B cell (primary cell): ENCODE data around the gene CEP128. TPM values are rescaled to one million over a fixed set of nuclear protein-coding genes. Genes with fewer than 3 reads are reported as not detected.

Source experiments
- ATAC-seq: fragments of 200-7000 bp; cut with Tn5 transposase; one replicate; pipeline ENCODE4 v1.10.0; 2021; ENCODE audit warnings: low read depth, mild to moderate bottlenecking, moderate number of reproducible peaks, moderate library complexity
- CTCF ChIA-PET: fragments of 350-600 bp; sonication (Branson Sonifier 250); formaldehyde crosslinking; loops from one replicate; lab custom pipeline; 2021; ENCODE audit warnings: antibody characterized with exemption, inconsistent platforms; lab: Charles Lee
- POLR2A ChIA-PET: fragments of 350-600 bp; sonication (Branson Sonifier 250); formaldehyde crosslinking; loops from one replicate; lab custom pipeline; 2021; ENCODE audit warnings: antibody characterized with exemption; lab: Charles Lee
- DNase-seq: peaks from one replicate; pipeline ENCODE4 v3.0.0; 2013
- H2AFZ ChIP-seq: 2 replicates; pipeline ENCODE4 v1.6.1; 2012; ENCODE audit warnings: mild to moderate bottlenecking, low read depth, low read length; ENCODE audit not compliant: insufficient read depth, poor library complexity, severe bottlenecking
- H3K27ac ChIP-seq, 2 donors: 1 replicate in 1 of 2; 2 replicates in 1 of 2; pipeline ENCODE4 v1.5.1; 2012 to 2013; ENCODE audit warnings: low read length in 2 of 2, mild to moderate bottlenecking in 2 of 2, moderate library complexity in 1 of 2
- H3K27me3 ChIP-seq, 4 experiments: fragments of 200-600 bp in 1 of 4; sonication (generic) in 1 of 4; replicated peaks in 1 of 4; 1 replicate in 2 of 4; 2 replicates in 2 of 4; pipeline versions ENCODE4 v1.6.1 to v1.7.0; 2013 to 2016; ENCODE audit warnings: low read length in 3 of 4, mild to moderate bottlenecking in 2 of 4, mixed read lengths in 1 of 4, moderate library complexity in 1 of 4; ENCODE audit not compliant: insufficient read depth in 4 of 4, control insufficient read depth in 3 of 4; ENCODE audit errors: control extremely low read depth in 1 of 4
- H3K36me3 ChIP-seq, 2 experiments: replicated peaks in 1 of 2; 1 replicate in 1 of 2; 2 replicates in 1 of 2; pipeline versions ENCODE4 v1.6.1 to v1.7.1; 2013; ENCODE audit warnings: low read length in 1 of 2; ENCODE audit not compliant: insufficient read depth in 2 of 2, control insufficient read depth in 1 of 2; ENCODE audit errors: control extremely low read depth in 1 of 2, extremely low read depth in 1 of 2
- H3K4me1 ChIP-seq, 2 donors: fragments of 200-600 bp in 1 of 2; sonication (generic) in 1 of 2; 1 replicate in 1 of 2; 2 replicates in 1 of 2; pipeline versions ENCODE4 v1.5.1 to v1.6.1; 2013 to 2017; ENCODE audit warnings: low read length in 2 of 2; ENCODE audit not compliant: control insufficient read depth in 2 of 2, insufficient read depth in 2 of 2
- H3K4me2 ChIP-seq: replicated peaks from 2 replicates; pipeline ENCODE3; 2012; ENCODE audit warnings: mild to moderate bottlenecking, low read depth, low read length; ENCODE audit not compliant: poor library complexity, severe bottlenecking
- H3K4me3 ChIP-seq, 5 experiments: fragments of 200-600 bp in 1 of 5; sonication (generic) in 1 of 5; 1 replicate in 3 of 5; 2 replicates in 2 of 5; pipeline versions ENCODE4 v1.5.1 to v1.7.0; 2011 to 2016; ENCODE audit warnings: low read length in 4 of 5, mild to moderate bottlenecking in 4 of 5, low read depth in 2 of 5, control low read depth in 1 of 5, moderate library complexity in 1 of 5; ENCODE audit not compliant: insufficient read depth in 1 of 5; ENCODE audit errors: control extremely low read depth in 1 of 5, extremely low read depth in 1 of 5
- H3K79me2 ChIP-seq: fragments of 200-600 bp; sonication (generic); one replicate; pipeline ENCODE4 v1.6.0; 2016; ENCODE audit warnings: low read length; ENCODE audit not compliant: control insufficient read depth, insufficient read depth
- H3K9ac ChIP-seq: fragments of 200-600 bp; sonication (generic); 2 replicates; pipeline ENCODE4 v1.6.1; 2017; ENCODE audit warnings: mild to moderate bottlenecking, low read length, moderate library complexity
- H3K9me3 ChIP-seq, 3 donors: one replicate each; pipeline versions ENCODE4 v1.6.1 to v1.7.1; 2013; ENCODE audit warnings: low read length in 2 of 3; ENCODE audit not compliant: control insufficient read depth in 2 of 3, insufficient read depth in 1 of 3; ENCODE audit errors: control extremely low read depth in 1 of 3
- H4K20me1 ChIP-seq: 2 replicates; pipeline ENCODE4 v1.6.0; 2012; ENCODE audit warnings: mild to moderate bottlenecking, low read length; ENCODE audit not compliant: insufficient read depth, control insufficient read depth, poor library complexity, severe bottlenecking
- H3K27ac Mint-ChIP-seq: one replicate; pipeline ENCODE4 v1.8.0; 2021; ENCODE audit warnings: mixed read lengths
- H3K27me3 Mint-ChIP-seq: one replicate; pipeline ENCODE4 v1.8.0; 2021; ENCODE audit warnings: mixed read lengths
- H3K4me1 Mint-ChIP-seq: one replicate; pipeline ENCODE4 v1.8.0; 2021; ENCODE audit warnings: mixed read lengths
- H3K4me3 Mint-ChIP-seq: one replicate; pipeline ENCODE4 v1.8.0; 2021; ENCODE audit warnings: mixed read lengths
- H3K9me3 Mint-ChIP-seq: one replicate; pipeline ENCODE4 v1.8.0; 2022; ENCODE audit warnings: mixed read lengths; ENCODE audit not compliant: insufficient read depth
- EZH2 ChIP-seq: IDR thresholded peaks from 2 replicates; pipeline ENCODE4 v1.6.1; 2012; ENCODE audit warnings: borderline replicate concordance, low read depth, mild to moderate bottlenecking, moderate library complexity, low read length; ENCODE audit not compliant: insufficient read depth, poor library complexity, severe bottlenecking
- WGBS: methylation state at CpG from one replicate; pipeline ENCODE4 v1.1.5; 2013; ENCODE audit warnings: missing lambda C conversion rate; ENCODE audit not compliant: insufficient coverage; 5-methylcytosine and 5-hydroxymethylcytosine counted together
- intact Hi-C: fragments of 100-400 bp; cut with micrococcal nuclease; formaldehyde crosslinking; loops from one replicate; pipeline ENCODE4 v1.10.0; 2022
- polyA plus RNA-seq: library from polyadenylated mRNA; depleted of rRNA; stranded (reverse); fragments of >200 nt; gene quantifications from 2 replicates; pipeline ENCODE4 v1.2.3, GENCODE V29; 2012
- total RNA-seq, 2 donors: library from RNA; stranded (reverse); fragments of 120-200 nt in 1 of 2; gene quantifications; 1 replicate in 1 of 2; 2 replicates in 1 of 2; pipeline versions ENCODE4 v1.2.3 to v1.2.4, GENCODE V29; 2013 to 2022
- TF ChIP-seq, protein P1 (sequence below): fragments of 200-600 bp; IDR thresholded peaks from one replicate; pipeline ENCODE4 v1.8.0; 2022; ENCODE audit warnings: antibody characterized with exemption, mild to moderate bottlenecking

Gene CEP128
- total and polyA plus RNA-seq, 2 donors (not counting 1 experiment from before 2014, with no cell fraction given), result 1.1 to 31.6 TPM

DNA sequence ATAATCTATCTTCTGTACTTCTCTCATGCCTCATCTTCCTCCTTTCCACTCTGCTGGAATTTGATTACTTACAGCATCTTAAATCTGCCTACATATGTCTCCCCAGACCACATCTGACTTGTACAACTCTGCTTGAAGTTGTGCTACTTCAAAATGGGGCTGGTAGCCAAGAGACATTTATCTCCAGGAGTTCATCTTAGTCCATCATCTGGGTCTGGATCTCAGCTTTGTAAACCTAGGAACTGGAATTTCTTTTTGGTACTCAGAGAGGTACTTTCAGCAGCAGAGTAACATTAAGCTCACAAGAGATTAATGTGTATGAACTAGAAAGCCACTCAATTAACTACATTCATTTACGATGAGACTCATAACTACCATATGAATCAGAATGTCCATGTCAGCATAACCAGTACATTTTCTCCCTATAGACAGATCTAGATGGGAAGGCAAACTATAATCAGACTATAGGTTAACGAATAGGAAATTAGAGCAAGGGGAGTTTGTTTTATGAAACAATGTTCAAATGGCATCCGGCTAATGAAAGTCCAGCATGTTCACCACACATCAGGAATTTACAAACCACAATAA lies 178.8 kb downstream of the CEP128 start:
- CTCF ChIA-PET, result no interaction called here
- POLR2A ChIA-PET, result no interaction called here
- no peak for DNase-seq
- Histone ChIP-seq H3K9me3 (no peaks in the 10 kb centered on the region), H3K4me2 (no peak overlapping the region), H3K79me2 (no peaks in the 10 kb centered on the region), H3K27ac (no peak overlapping the region), H3K4me1 (no peaks in the 10 kb centered on the region), H2AFZ (no peak overlapping the region), H3K9ac (no peak overlapping the region), H3K4me3 (no peak overlapping the region), H4K20me1 (no peaks in the 10 kb centered on the region), H3K36me3 (no peaks in the 10 kb centered on the region), H3K27me3 (no peaks in the 10 kb centered on the region)
- intact Hi-C loops, result no loop called here
- H3K4me3 Mint-ChIP-seq, result no peak overlapping the region
- no peak for ATAC-seq
- no peaks in the 10 kb centered on the region for H3K9me3 Mint-ChIP-seq
- no peaks in the 10 kb centered on the region for H3K4me1 Mint-ChIP-seq
- TF ChIP-seq, protein P1, sequence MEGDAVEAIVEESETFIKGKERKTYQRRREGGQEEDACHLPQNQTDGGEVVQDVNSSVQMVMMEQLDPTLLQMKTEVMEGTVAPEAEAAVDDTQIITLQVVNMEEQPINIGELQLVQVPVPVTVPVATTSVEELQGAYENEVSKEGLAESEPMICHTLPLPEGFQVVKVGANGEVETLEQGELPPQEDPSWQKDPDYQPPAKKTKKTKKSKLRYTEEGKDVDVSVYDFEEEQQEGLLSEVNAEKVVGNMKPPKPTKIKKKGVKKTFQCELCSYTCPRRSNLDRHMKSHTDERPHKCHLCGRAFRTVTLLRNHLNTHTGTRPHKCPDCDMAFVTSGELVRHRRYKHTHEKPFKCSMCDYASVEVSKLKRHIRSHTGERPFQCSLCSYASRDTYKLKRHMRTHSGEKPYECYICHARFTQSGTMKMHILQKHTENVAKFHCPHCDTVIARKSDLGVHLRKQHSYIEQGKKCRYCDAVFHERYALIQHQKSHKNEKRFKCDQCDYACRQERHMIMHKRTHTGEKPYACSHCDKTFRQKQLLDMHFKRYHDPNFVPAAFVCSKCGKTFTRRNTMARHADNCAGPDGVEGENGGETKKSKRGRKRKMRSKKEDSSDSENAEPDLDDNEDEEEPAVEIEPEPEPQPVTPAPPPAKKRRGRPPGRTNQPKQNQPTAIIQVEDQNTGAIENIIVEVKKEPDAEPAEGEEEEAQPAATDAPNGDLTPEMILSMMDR, result no peak
- no peak for TF ChIP-seq EZH2
- no CpG with 5 or more reads among the region's 3 CpGs for WGBS
- H3K27ac Mint-ChIP-seq, result no peak overlapping the region
- H3K27me3 Mint-ChIP-seq, result no peaks in the 10 kb centered on the region

DNA sequence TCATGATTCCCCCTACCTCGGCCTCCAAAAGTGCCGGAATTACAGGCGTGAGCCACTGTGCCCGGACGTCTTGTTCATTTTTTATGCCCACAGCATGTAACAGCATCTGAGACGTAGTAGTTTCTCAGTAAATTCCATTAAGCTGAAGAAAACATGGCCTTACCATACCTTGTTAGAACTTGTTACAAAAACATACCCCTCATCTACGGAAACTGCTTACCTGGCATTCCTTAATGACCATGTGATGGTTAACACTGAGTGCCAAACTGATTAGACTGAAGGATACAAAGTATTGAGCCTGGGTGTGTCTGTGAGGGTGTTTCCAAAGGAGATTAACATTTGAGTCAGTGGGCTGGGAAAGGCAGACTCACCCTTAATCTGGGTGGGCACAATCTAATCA lies 186.8 kb downstream of the CEP128 start:
- ATAC-seq (no peak), DNase-seq (no peak)
- H3K4me3 ChIP-seq, result no peak overlapping the region
- H3K4me2 ChIP-seq, result no peak overlapping the region
- POLR2A ChIA-PET, result no interaction called here
- no peak overlapping the region for H2AFZ ChIP-seq
- TF ChIP-seq, protein P1, result no peak
- no peak for TF ChIP-seq EZH2
- WGBS, result 100% methylated on average over 6 of the region's 7 CpGs
- intact Hi-C loops, result no loop called here
- H3K4me1 ChIP-seq, result no peaks in the 10 kb centered on the region
- Mint-ChIP-seq H3K27ac (no peak overlapping the region), H3K4me1 (no peaks in the 10 kb centered on the region), H3K4me3 (no peak overlapping the region), H3K27me3 (no peaks in the 10 kb centered on the region), H3K9me3 (no peaks in the 10 kb centered on the region)
- no peaks in the 10 kb centered on the region for H3K9me3 ChIP-seq
- no peaks in the 10 kb centered on the region for H3K27me3 ChIP-seq
- no peaks in the 10 kb centered on the region for H3K79me2 ChIP-seq
- H3K36me3 ChIP-seq, result peaks cover 1 to 3% of the 10 kb centered on the region in 2 experiments
- CTCF ChIA-PET, result no interaction called here
- H3K9ac ChIP-seq, result no peak overlapping the region
- no peak overlapping the region for H3K27ac ChIP-seq
- H4K20me1 ChIP-seq, result no peaks in the 10 kb centered on the region
